Osteoblast (primary cell): ENCODE measurements around the gene TFDP2. TPM values are rescaled to one million over a fixed set of nuclear protein-coding genes. Genes with fewer than 3 reads are reported as not detected.

ENCODE experiments used
- DNase-seq: peaks from one replicate; pipeline ENCODE4 v3.0.0; 2011; ENCODE audit warnings: low spot score, mixed read lengths; ENCODE audit not compliant: insufficient read length; ENCODE audit errors: missing footprints
- H2AFZ ChIP-seq: 2 replicates; pipeline ENCODE4 v1.6.0; 2011; ENCODE audit warnings: mild to moderate bottlenecking, low read length
- H3K27ac ChIP-seq: 2 replicates; pipeline ENCODE4 v1.5.1; 2011; ENCODE audit warnings: mild to moderate bottlenecking, low read depth, low read length, moderate library complexity
- H3K27me3 ChIP-seq: 2 replicates; pipeline ENCODE4 v1.6.0; 2012; ENCODE audit warnings: mild to moderate bottlenecking, control low read depth, inconsistent platforms, low read length, moderate library complexity; ENCODE audit not compliant: insufficient read depth
- H3K36me3 ChIP-seq: 2 replicates; pipeline ENCODE4 v1.5.1; 2011; ENCODE audit warnings: mild to moderate bottlenecking, low read length, control low read depth, moderate library complexity; ENCODE audit not compliant: insufficient read depth
- H3K4me1 ChIP-seq: 2 replicates; pipeline ENCODE4 v1.5.1; 2011; ENCODE audit warnings: mild to moderate bottlenecking, low read length, control low read depth, moderate library complexity; ENCODE audit not compliant: insufficient read depth
- H3K4me2 ChIP-seq: 2 replicates; pipeline ENCODE4 v1.6.0; 2011; ENCODE audit warnings: mild to moderate bottlenecking, low read length; ENCODE audit not compliant: insufficient read depth
- H3K4me3 ChIP-seq: fragments of 200-600 bp; sonication (generic); 3 replicates; pipeline ENCODE4 v1.5.1; 2012; ENCODE audit warnings: mild to moderate bottlenecking, low read length, inconsistent platforms; ENCODE audit not compliant: insufficient read depth
- H3K79me2 ChIP-seq: 2 replicates; pipeline ENCODE4 v1.6.0; 2012; ENCODE audit warnings: mild to moderate bottlenecking, low read length, control low read depth, inconsistent platforms; ENCODE audit not compliant: insufficient read depth
- H3K9me3 ChIP-seq: 2 replicates; pipeline ENCODE4 v1.5.1; 2011; ENCODE audit warnings: low read depth, low read length, control low read depth
- H4K20me1 ChIP-seq: 2 replicates; pipeline ENCODE4 v1.6.0; 2012; ENCODE audit warnings: mild to moderate bottlenecking, low read length, control low read depth; ENCODE audit not compliant: insufficient read depth
- CTCF ChIP-seq: IDR thresholded peaks from 2 replicates; pipeline ENCODE4 v1.5.1; 2011; ENCODE audit warnings: mild to moderate bottlenecking, low read depth, low read length, moderate library complexity; ENCODE audit errors: extremely low read depth
- small RNA-seq: library from RNA; depleted of rRNA; stranded (forward); fragments of <200 nt; gene quantifications from one replicate; pipeline ENCODE3, GENCODE V24; 2012
- total RNA-seq: library from RNA; depleted of rRNA; stranded (reverse); fragments of >200 nt; gene quantifications from 2 replicates; pipeline ENCODE4 v1.2.3, GENCODE V29; 2012

Gene TFDP2
- total RNA-seq, 1 donor = 41.6 TPM

GRCh38 chr3:141898908-141899307 is 250.4 kb downstream of the TFDP2 start:
- Histone ChIP-seq H2AFZ (no peak overlapping the region), H3K9me3 (no peaks in the 10 kb centered on the region), H3K79me2 (peaks cover 80% of the 10 kb centered on the region), H3K27me3 (no peaks in the 10 kb centered on the region), H3K4me1 (peaks cover 11% of the 10 kb centered on the region), H3K4me3 (no peak overlapping the region), H3K4me2 (no peak overlapping the region), H3K27ac (no peak overlapping the region), H3K36me3 (no peaks in the 10 kb centered on the region), H4K20me1 (peaks cover 6% of the 10 kb centered on the region)
- DNase-seq = no peak
- no peak for TF ChIP-seq CTCF

- Histone ChIP-seq H3K79me2 (peaks cover 86% of the 10 kb centered on the region), H3K27ac (no peak overlapping the region), H2AFZ (no peak overlapping the region), H3K4me2 (no peak overlapping the region), H3K9me3 (no peaks in the 10 kb centered on the region), H3K4me1 (peaks cover 11% of the 10 kb centered on the region), H3K36me3 (no peaks in the 10 kb centered on the region), H4K20me1 (peaks cover 6% of the 10 kb centered on the region), H3K27me3 (no peaks in the 10 kb centered on the region), H3K4me3 (no peak overlapping the region)
- DNase-seq = no peak
- no peak for TF ChIP-seq CTCF
These were observed 253.6 kb downstream of the TFDP2 start for GRCh38 chr3:141895731-141896130.

GRCh38 chr3:141894524-141895176 is 254.7 kb downstream of the TFDP2 start:
- DNase-seq = no peak
- peaks cover 79% of the 10 kb centered on the region for H3K79me2 ChIP-seq
- H3K4me2 ChIP-seq = no peak overlapping the region
- H3K27me3 ChIP-seq = no peaks in the 10 kb centered on the region
- H3K9me3 ChIP-seq = no peaks in the 10 kb centered on the region
- TF ChIP-seq CTCF = no peak
- H3K27ac ChIP-seq = peak overlapping the region; percentile 3
- H2AFZ ChIP-seq = no peak overlapping the region
- H3K36me3 ChIP-seq = no peaks in the 10 kb centered on the region
- no peaks in the 10 kb centered on the region for H4K20me1 ChIP-seq
- peaks cover 11% of the 10 kb centered on the region for H3K4me1 ChIP-seq
- H3K4me3 ChIP-seq = no peak overlapping the region

Small RNA genes within 50 kb of the gene (small RNA-seq; reads per million reads assigned to genes)
- gene RNU6-425P (not detected), gene RNU6-509P (not detected)

Other genes starting within 250 kb of the TFDP2 start
- gene GK5, start 76.0 kb upstream of the TFDP2 start, total RNA-seq = 31.5 and 32.2 TPM in 2 replicates